ENCODE data around the gene TAGLN2. TPM values are rescaled to one million over a fixed set of nuclear protein-coding genes. Genes with fewer than 3 reads are reported as not detected.

The TAGLN2 gene
- 68.3 TPM for total RNA-seq

DNA sequence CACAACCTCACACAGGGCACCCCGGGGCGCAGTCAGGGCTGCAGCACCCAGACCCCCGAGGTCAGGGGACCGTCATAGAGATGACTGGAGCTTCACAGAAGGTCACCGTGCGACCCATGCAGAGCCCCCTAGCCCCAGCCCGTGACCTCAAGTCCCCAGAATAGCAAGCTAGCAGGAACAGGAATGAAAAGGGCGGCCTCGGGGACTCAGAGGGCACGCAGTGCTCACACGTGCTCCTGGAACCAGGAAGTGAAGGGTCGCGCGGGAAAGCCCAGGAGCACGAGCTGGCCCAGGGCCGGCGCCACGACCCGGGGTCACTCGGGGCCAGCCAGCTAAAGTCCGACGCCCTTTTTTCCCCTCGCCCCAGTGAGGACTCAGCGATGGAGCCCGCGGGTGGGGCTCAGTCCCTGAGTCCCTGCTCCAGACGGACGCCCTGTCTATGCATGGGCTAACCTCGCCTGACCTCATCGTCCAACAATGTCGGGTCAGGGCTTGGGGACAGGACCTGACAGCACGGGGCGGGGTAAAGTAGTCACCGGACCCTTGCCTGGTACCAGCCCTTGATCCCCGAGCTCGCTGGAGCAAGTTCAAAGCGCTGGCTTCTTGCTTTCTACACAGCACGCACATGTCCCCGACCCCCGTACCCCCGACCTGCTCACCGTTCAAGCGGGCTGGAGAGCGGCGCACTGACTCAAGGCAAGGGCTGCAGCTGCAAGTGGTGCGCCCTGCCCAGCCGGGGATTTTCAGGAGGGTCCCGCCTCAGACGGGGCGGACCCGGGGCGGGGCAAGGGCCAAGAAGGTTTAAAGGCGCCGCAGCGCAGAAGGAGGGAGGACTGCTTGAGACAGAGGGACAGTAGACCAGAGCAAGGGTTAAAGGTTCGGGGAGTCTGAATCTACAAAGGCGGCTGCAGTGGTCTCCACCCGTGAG, at the start of gene TAGLN2:
TAGLN2 (minus strand) TSS at position 717 of the 928 bp plus-strand sequence. CDS start 4,998 bp downstream, outside the sequence.
- ATAC-seq: peak; percentile 75
- peak; percentile 89 for DNase-seq (ENCODE audit: low spot score)

DNA sequence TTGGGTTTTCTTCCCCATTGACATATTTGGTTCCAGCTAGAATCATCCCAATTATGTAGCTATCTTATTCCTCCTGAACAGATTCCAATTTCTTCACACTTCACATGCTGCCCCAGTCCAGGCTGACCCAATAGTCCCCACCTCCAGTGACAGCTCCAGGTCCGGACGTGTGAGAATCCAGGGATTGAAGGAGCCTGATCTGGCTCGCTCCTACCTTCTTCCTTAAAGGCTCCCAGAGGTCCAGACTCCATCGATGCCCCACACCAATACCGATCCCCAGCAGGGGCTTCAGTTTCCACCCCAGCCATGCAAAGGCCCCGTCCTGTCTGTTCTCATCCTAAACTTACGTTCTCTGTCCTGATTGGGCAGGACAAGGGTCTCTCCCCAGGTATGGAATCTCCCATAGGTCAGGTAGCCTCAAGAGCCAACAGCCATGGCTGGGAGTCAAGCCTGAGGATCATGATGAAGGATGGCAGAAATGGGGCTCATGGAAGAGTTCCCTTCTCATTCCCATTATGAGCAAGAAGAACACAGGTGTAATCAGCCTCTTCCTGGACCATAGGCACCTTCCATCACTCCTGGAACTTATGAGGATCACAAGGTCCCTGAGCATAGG, 49.2 kb upstream of the TAGLN2 start:
- no peak for DNase-seq (ENCODE audit: low spot score)
- ATAC-seq: no peak

DNA sequence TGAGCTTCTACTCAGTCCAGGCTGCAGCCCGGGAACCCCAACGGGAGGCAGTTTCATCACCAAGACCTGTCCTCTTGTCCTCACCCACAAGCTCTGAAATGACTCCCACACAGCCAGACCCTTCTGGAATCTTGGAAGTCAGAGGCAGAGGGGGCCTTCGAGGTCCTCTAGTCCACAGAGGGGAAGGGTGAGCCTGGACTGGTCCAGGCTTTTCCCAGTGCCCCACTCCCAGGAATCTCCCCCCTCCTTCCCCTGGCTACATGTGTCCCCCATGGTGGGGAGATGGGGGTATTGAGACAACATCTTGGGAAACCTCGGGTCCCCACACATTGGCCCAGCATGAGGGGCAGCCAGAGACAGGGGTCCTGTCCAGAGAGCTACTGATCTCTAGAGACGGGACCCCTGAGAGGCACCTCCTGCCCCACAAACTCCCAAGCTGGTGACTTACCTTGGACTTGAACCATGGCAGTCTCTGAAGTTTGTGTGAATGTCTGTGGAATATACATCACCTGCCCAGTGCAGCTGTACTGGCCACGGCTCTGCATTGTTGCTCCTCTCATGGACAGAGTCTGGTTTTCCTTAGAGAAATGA, 48.1 kb upstream of the TAGLN2 start:
- DNase-seq (ENCODE audit: low spot score): no peak
- ATAC-seq: no peak

DNA sequence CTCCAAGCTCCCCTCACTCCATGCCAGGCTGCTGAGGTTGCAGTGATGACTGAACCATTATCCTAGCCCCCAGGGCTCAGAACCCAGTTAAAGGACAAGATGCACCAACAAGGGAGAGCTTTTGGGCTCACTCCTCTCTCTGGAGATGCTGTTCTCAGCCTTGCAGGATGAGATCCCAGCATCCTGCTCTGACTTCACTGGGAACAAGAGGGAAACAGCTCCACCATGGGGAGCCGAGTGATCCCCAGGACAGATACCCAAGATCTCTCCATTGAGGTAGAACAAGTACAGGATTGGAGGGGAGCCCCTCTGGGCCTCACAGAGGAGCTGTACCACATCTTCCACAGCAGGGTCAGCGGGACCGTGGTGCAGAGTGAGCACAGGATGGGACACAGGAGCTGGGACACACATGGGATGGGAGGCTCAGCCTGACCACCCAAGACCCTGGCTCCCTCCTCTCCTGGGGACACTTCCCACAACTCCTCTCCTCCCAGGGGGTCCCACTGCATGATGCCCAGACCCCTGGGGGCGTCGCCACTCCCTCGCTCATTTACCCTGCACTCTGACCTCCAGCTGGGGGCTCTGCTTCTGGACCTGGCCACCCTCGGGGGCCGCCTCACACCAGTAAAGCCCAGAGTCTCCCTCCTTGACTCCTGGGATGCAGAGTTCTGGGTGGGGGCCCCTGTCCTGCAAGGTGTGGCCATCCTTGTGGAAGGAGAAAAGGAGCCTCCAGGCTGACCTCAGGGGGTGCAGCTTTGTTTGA, 47.3 kb upstream of the TAGLN2 start:
- ATAC-seq (no peak), DNase-seq (ENCODE audit: low spot score) (no peak)

DNA sequence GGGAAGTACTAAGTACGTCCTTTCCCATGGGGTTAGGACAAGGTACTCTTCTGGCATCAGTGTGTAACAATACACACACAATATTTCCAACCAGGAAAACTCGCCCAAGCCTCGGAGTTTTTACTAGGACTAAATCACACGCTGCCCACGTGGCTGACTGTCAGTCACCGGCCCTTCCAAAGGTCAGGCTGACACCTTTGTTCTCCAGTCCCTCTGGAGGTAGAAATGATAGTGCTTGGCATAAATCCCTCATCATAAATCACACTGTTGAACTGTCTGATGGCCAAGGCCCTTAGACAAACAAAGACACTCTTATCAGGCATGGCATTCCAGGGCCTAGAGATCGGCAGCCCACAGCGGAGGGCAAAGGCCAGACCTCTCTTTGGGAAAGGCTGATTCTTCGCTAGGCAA, 45.6 kb upstream of the TAGLN2 start:
- ATAC-seq (peak; percentile 92), DNase-seq (ENCODE audit: low spot score) (peak; percentile 93)

DNA sequence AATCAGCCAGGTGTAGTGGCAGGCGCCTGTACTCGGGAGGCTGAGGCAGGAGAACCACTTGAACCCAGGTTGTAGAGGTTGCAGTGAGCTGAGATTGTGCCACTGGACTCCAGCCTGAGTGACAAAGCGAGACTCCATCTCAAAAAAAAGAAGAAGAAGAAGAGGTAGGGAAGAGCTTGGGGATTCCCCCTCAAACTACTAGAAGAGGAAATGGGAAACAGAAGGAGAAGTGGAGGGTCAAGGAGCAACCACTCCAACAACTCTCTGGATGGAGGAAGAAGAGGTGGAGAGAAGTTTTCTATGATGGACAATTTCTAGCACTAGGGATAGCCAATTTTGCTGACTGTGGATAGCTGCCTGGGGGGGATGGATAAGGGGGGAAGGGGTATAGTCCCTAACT, 43.6 kb upstream of the TAGLN2 start:
- ATAC-seq: no peak

DNA sequence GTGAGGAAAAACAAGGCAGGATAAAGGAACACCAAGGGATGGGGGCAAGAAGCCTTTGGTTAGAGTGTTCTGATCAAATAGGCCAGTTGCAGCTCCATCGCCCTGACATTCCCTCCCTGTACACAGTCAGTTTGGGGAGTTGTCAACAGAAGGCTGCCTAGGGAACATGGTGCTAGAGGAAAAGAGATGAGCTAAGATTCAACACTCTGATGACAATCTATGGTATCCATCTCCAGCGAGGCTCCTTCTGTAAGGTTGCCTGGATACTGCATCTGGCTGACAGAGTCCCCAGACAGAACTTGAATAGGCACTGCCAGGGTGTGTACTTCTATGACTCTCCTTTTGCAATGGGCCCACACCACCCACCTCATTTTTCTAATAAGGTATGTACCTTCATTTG, 40.0 kb upstream of the TAGLN2 start:
- no peak for ATAC-seq

More for the DNA sequence above, 43.6 kb upstream of the TAGLN2 start:
- no peak for DNase-seq (ENCODE audit: low spot score)

DNA sequence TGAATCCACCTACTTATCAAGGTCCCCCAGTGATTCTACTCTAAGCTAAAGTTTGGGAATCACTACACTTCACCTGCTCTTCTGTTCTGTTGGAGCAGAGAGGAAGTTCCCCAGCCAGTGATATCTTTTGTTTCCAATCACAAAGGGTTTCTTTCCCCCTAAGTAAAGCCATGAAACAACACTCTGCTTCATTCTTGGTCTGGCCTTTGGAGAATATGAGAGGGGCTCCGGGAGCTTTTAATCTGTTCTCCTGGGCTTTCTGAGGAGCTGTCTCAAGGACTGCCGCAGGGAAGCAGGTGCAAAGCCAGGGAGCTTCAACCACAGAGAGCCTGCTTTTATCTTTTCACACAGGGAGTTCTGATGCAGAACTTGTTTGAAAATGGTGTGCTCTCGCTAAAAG, 38.8 kb upstream of the TAGLN2 start:
- ATAC-seq: no peak
- no peak for DNase-seq (ENCODE audit: low spot score)

More for the DNA sequence above, 40.0 kb upstream of the TAGLN2 start:
- no peak for DNase-seq (ENCODE audit: low spot score)

DNA sequence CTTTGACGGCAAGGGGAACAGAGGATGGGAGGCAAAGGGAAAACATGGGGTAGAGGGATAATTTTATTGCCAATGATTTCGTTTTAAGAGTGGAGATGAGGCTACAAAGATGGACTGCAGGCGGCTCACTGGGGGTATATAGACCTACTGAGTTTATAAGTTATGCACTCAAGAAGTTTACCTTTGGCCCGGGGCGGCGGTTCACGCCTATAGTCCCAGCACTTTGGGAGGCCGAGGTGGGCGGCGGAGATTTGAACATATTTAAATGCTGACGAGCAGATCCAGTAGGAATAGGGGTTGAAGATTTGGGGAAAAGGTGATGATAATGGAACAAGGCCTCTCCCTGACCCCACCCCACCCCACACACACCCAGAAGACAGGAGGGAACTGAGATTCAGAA, 36.9 kb upstream of the TAGLN2 start:
- no peak for DNase-seq (ENCODE audit: low spot score)
- no peak for ATAC-seq

DNA sequence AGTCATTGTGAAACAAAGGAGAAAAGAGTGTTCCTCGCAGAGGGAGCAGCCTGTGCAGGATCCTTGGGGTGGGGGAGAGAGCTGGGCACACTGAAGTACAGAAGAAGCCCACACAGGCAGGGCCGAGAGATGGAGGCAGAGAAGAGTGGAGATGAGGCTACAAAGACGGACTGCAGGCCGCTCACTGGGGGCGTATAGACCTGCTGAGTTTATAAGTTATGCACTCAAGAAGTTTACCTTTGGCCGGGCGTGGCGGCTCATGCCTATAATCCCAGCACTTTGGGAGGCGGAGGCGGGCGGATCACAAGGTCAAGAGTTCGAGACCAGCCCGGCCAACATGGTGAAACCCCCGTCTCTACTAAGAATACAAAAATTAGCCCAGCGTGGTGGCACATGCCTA, 36.3 kb upstream of the TAGLN2 start:
- DNase-seq (ENCODE audit: low spot score): no peak

DNA sequence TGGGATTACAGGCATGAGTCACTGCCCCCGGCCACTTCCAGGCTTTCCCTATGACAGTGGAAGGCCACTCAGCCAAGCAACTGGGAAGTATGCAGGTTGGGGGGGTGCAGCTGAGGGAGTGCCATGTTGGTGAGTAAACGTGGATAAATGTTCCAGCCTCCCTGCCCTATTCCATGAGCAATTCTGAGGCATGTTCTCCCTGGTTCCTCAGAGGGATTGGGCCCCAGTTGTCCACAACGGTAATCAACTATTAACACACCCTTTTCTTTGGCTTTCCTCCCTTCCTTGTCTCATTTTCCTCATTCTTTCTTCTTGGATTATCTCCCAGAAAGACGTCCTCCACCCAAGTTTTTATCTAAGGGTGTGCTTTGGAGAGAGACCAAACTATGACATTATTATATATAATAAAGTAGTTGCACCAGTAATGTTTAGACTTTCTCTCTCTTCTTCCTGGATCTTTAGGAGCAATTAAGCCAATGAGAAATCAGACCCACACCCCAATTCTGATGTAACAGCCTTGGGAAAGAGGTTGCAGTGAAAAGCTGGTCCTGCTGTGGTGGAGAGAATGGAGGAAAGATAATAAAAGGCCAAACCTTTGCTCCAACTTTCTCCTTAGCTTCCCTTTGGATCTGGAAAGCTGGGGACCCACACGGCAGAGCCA, 35.5 kb upstream of the TAGLN2 start:
- ATAC-seq (no peak), DNase-seq (ENCODE audit: low spot score) (no peak)

More for the DNA sequence above, 36.3 kb upstream of the TAGLN2 start:
- no peak for ATAC-seq

DNA sequence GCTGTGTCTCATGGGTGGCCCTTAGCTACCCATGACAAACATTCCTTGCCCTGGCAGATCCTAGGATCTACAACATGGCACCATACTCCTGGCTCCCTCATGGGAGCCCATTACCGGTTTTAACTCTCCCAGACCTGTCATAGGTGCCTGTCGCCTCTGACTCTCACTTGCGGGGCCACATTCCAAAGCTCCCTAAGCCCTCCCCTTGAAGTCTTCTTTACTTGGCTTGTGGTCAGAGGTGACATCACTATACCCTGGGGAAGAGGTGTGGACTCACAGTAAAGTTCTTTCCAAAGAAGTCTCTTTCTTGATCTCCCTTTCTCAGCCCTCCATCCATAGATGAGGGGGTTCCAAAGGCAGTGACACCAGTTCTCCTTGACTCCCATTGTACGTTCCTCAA, 34.1 kb upstream of the TAGLN2 start:
- ATAC-seq (no peak), DNase-seq (ENCODE audit: low spot score) (no peak)

DNA sequence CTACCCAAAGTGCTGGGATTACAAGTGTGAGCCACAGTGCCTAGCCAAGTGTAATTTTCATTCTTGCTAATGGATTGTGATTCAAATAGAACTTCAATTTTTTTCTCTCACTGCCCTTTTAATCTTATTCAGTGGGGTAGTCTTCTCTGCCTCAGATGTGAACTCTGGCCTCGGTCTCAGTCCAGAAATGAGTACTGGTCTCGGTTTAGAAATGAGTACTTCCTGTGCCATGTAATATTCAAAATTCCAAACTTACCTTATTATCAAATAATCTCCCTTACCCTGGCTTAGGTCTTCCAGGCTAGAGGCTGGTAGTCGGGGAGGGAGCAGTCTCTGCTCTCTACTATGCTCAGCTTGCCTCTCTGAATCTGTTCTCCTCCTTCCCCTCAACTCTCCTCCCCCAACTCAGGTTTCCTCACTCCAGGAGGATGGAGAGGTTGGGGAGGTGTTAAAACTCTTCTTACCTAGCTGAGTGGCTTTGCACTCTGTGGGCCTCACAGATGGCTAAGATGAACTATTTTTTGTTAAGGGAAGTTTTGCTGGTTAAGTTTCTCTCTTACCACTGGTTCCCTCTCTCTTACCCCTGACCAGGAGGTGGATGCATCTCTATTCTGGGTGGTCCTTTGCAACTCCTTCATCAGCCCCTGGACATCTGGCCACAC, 33.5 kb upstream of the TAGLN2 start:
- no peak for ATAC-seq
- no peak for DNase-seq (ENCODE audit: low spot score)

DNA sequence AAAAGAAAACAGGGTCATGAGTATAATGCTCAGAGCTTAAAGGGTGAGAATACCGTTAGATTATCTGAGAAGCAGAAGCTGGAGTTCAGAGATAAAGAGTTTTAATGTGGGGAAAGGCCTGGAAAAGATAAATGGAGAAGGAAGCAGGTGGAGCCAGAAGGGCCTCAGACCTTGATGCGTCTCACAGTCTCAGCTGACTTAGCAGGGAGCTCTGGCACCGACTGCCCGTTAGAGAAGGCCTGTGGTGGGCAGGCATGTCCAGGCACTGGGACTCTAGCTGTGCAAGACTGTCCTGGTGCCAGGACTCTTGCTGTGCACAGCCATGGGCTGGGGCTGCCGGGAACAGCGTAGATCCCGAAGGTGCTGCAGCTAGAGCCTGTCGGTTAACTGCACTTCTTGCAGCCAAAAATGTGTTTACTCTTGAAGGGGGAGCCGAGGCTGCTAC, 32.5 kb upstream of the TAGLN2 start:
- DNase-seq (ENCODE audit: low spot score) (peak; percentile 61), ATAC-seq (peak; percentile 96)

DNA sequence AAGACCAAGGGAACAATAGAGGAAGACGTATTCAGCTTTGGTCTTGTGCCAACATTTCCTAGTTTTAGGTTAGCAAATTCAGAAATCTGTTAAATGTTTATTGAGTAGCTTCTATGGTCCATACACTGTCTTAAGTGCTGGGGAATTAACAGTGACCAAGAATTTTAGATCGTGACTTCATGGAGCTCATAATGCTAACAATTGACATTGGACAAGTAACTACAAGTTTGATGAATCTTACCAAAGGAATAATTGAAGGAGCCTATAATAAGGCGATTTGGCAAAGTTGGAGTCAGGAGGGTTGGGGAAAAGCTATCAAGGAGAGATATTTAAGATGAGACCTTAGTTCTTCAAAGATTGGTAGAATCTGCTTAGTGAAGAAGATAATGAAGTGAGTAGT, 30.1 kb upstream of the TAGLN2 start:
- ATAC-seq (no peak), DNase-seq (ENCODE audit: low spot score) (no peak)

DNA sequence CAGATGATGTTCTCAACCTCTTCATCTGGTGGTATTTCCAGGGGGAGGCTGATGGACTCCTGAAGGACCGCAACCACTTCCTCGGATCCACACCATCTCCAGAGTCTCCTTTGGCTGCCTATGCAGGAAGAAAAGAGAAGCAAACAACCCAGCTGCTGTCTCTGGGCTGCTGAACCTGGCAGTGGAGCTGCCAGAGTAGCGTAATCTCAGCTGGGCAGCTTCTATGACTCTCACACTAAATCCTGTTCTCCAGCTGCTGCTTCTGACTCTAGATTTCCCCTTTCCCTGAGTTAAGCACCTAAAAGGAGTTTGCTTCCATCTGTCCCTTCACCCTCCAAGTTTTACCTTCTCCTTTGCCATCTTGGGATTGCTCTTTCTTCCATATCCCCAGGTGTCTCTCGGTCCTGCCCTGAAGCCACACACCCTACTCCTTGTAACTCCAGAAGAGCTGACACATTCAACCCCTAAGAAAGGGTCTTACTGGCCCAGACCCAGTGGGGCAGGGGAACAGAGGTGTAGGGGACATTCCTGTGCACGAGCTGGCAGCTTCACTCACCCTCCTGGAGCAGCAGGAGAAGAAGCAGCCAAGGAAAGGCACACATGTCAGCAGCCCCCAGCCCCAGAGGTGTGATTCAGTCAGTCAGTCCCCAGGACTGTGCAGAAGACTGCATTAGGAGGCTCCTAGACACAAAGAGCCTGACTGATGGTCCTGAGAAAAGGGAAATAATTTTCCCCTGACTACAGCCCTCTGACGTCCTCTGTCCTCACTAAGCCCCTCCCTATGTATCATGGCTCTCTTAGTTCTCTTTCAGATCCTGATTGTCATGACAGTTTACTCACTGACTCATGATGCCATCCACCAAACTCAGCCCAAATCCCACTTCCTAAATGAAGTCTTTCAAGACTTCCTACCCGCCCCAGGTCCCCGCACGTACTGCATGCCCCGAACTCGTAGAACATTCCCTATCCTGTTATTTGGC, 28.5 kb upstream of the TAGLN2 start, which contains the start of gene SLAMF9:
SLAMF9 (minus strand) TSS at position 702 of the 980 bp plus-strand sequence; CDS start at position 602, 100 bp downstream.
- peak; percentile 13 for ATAC-seq
- no peak for DNase-seq (ENCODE audit: low spot score)

DNA sequence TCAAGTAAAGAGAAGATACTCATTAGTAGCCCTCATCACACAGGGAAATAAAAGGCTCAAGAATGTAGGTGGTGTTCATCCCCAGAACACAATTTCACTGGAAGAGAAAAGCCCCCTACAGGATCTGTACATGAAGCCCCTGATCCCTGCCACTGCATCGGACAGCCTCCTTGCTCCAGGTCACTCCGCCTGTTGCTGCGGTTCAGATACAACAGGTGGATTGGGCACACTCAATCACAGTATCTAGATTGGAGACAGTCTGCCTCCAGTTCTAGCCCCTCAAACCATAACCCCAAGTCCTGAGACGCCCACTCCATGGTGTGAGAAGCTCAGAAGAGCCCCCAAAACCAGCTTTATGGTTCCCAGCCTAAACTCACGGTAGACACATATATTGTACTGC, 27.6 kb upstream of the TAGLN2 start:
- DNase-seq (ENCODE audit: low spot score): no peak
- no peak for ATAC-seq

DNA sequence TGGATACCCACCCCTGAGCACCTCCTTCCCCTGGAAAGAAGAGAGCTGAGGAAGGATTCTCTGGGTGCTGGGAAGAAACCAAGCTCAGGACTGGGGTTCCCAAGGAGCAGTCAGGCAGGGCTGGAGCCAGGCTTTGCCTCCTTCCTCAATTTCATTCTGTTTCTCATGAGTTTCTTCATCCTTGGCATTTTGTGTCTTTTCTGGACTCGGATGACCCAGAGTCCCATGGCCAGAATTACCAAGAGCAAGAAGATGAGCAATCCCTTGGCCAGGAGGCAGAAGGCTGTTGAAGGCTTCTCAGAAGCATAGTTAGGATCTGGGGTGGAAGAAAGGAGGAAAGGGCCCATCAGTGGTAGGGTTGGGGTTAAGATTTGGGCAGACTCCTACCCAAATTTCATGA, 26.2 kb upstream of the TAGLN2 start:
- ATAC-seq (no peak), DNase-seq (ENCODE audit: low spot score) (peak; percentile 19)

DNA sequence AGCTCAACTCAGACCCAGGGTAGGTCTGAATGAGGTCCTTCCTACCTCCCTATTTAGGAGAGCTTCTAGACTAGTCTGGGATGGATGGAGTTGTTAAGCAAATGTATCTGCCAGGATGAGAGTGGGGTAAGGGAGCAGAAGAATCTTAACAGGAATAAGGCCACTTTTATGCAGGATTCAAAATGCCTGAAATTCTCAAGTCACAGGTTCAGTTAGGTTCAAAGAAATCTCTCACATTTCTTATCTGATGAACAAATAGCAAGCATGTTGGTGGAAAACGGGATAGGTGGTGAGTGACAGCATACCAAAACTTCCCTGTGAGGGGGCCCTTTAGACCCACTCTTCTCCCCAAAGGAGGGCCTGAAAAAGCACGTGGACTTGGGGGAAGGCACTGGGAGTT, 25.7 kb upstream of the TAGLN2 start:
- ATAC-seq (no peak), DNase-seq (ENCODE audit: low spot score) (no peak)
